Measurements from ENCODE around the gene PCBP2.
"Not testable (repeated sequence)": the region's sequence is repeated elsewhere in the genome, so short reads cannot be mapped to it uniquely, and the experiment has no call there.

Gene PCBP2

DNA sequence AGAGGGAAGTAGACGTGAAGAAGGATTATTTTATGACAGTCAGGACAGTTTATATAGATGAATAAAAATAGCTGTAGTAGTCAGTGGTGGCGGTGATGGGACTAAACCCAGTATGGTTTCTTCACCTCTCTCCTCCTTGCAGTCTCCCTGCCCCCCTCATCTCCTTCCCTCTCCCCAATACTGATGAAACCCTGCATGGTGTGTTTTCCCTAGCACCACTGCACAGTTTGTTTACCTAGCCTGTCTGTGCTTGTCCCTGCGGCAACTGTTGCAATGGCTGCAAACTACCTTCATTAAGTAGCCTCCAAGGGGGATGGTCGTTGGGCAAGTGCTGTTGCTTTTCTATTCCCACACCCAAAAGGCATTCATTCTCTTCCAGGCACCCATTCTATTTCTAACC is 14.7 kb downstream of the PCBP2 start:
- no peak overlapping the region for H3K4me3 ChIP-seq (ENCODE audit: low read length)
- DNase-seq (ENCODE audit: low read depth, low spot score), result no peak

DNA sequence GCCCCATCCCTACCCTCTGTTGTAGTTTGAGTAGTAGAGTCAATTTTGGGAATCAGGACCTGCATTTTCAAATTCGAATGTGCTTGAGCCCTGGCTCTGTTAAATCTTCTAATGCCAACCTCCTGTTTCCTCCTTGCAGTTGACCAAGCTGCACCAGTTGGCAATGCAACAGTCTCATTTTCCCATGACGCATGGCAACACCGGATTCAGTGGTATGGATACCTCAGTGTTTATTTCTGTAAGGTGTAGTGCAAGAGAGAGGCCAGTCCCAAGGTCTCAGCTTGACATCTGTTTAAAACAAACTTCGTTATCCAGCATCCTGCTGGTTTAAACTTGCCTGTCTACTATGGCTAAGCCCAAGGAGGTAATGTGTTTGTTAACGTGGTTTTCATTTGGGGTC is 15.2 kb downstream of the PCBP2 start:
- DNase-seq (ENCODE audit: low read depth, low spot score), result no peak

DNA sequence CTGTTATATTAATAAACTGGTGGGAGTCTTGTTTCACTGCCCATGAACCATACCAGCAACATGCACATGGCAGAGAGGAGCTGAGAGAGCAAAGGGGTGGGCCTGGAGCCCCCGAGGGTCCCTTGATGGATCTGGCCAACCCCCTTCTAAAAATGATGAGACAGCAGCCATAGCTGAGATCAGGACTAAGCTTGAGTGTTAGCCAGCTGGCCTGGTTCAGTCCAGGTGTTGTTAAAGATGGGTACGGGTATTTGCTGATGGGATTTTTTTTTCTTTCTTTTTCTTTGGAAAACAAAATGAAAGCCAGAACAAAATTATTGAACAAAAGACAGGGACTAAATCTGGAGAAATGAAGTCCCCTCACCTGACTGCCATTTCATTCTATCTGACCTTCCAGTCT is 16.0 kb downstream of the PCBP2 start:
- no peak for DNase-seq (ENCODE audit: low read depth, low spot score)
- no peak overlapping the region for H3K4me3 ChIP-seq (ENCODE audit: low read length)

More for the DNA sequence above, 15.2 kb downstream of the PCBP2 start:
- no peak overlapping the region for H3K4me3 ChIP-seq (ENCODE audit: low read length)

DNA sequence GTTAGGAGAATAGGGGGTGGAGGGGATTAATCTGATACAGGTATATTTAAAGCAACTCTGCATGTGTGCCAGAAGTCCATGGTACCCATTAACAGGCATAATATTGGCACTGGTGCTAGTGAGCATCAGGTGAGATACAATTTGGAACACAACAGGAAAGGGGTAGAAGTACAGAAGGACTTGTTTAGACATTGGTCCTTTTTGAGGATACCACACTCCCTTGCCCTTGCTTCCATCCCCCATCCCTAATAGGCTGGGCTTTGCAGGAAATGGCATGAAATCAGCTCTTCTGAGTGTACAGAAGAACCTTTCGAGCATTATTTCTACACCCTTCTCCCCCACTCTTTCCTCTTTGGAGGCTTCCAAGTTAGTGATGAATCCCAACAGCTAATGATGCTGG is 16.4 kb downstream of the PCBP2 start:
- no peak overlapping the region for H3K4me3 ChIP-seq (ENCODE audit: low read length)
- no peak for DNase-seq (ENCODE audit: low read depth, low spot score)

DNA sequence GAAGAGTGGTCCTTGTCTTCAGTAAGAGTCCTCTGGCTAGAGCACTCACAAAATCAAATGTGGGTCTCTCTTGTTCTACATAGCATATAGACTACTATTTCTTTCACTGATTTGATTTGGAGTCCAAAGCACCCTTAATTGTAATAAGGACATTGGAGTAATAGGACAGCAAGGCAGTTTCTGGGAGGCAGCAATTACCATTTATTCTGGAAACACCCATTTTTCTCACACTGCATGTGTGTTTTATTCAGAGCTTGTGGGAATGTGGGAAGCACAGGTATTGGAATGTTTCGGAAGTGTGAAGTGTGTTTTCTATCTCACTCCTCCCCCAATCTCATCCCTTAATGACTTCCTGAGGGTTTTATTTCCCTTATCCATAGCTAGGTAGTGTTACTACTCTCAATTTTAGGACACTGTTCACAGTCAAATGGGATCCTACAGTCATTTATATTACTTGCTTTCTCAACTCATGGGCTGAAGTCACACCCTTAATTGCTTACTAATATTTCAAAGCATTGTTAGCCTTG is 20.2 kb downstream of the PCBP2 start:
- DNase-seq (ENCODE audit: low read depth, low spot score), result no peak
- no peak overlapping the region for H3K4me3 ChIP-seq (ENCODE audit: low read length)

DNA sequence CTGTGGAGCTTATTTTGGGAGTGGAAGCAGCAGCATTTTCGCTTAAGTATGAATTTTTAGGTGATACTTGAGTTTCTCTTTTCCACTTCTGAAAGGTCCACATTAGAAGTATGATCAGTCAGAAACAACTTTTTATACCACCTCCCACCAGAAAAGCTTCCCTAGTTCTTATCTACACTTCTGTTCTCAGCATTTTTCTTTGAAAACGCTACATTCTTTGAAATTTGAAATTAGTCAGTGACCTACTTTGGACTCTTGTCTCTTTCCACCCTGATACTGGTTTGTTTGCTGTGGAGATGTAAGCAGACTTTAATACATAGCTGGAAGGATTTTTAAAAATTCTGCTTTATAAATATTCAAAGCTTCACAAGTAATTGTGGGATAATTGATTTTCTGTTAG is 22.2 kb downstream of the PCBP2 start:
- no peak overlapping the region for H3K4me3 ChIP-seq (ENCODE audit: low read length)
- DNase-seq (ENCODE audit: low read depth, low spot score), result no peak

DNA sequence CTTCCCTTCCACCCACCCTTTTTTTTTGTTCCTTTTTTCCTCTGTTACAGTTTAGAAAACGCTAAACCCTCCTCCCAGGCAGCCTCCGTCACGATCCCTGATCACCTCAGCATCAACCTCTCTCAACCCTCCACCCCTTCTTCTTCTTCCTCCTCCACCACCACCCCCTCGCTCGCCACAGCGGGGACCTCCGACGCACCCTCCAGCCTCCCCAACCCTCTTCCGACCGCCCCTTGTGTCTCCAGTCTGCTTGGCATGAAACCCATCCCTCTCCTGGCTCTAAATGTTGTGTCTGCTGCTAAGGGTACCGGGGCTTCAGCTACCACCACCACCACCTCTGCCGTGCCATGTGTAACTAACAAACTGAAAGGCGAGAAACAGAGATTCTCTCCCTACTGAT is 22.9 kb downstream of the PCBP2 start:
- H3K4me3 ChIP-seq (ENCODE audit: low read length), result no peak overlapping the region
- DNase-seq (ENCODE audit: low read depth, low spot score), result no peak

DNA sequence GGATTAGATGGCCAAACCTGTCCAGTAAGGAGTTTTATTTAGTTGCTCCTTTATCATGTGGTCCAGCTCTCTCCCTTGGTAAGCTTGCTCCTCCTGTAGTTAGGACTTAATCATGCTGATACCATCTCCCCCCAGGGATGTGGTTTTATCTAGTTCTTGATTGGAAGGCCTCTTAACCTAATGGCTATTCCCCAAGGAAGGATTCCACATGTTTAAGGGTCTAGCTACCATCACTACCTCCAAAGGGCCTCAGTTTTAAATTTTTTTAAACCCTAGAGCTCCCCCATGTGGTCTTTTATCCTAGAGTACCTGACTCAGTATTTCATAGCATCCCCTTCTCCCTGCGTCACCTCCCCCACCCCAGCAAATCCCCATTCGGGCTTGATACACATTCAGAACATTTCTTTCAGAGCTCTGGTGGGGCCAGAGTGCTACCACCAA is 24.9 kb downstream of the PCBP2 start:
- DNase-seq (ENCODE audit: low read depth, low spot score), result no peak

DNA sequence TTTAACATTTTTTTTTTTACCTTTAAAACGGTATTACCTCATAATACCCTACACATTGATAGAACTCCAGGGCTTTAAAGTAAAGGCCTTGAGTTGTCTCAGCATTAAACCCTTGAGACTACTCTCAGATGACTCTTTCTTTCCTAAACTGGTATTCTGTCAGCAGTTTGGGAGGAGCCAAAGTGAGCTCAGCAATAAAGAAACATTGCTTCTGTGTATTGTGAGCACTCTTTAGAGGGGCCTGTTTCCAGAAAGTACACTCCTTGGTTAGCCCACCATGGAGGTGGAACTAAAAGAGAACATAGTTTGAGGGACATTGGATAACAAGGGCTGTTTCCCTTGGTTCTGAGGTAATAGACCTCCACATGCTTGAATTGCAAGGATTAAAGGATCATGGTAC is 27.0 kb downstream of the PCBP2 start:
- H3K4me3 ChIP-seq (ENCODE audit: low read length), result no peak overlapping the region
- no peak for DNase-seq (ENCODE audit: low read depth, low spot score)

More for the DNA sequence above, 24.9 kb downstream of the PCBP2 start:
- H3K4me3 ChIP-seq (ENCODE audit: low read length), result no peak overlapping the region

DNA sequence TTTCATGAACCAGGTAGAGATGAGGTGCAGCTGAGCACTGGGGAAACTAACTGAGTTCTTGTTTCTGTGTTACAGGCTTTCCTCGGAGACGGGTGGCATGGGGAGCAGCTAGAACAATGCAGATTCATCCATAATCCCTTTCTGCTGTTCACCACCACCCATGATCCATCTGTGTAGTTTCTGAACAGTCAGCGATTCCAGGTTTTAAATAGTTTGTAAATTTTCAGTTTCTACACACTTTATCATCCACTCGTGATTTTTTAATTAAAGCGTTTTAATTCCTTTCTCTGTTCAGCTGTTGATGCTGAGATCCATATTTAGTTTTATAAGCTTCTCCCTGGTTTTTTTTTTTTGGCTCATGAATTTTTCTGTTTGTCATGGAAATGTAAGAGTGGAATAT is 27.4 kb downstream of the PCBP2 start:
- H3K4me3 ChIP-seq (ENCODE audit: low read length), result no peak overlapping the region
- no peak for DNase-seq (ENCODE audit: low read depth, low spot score)

DNA sequence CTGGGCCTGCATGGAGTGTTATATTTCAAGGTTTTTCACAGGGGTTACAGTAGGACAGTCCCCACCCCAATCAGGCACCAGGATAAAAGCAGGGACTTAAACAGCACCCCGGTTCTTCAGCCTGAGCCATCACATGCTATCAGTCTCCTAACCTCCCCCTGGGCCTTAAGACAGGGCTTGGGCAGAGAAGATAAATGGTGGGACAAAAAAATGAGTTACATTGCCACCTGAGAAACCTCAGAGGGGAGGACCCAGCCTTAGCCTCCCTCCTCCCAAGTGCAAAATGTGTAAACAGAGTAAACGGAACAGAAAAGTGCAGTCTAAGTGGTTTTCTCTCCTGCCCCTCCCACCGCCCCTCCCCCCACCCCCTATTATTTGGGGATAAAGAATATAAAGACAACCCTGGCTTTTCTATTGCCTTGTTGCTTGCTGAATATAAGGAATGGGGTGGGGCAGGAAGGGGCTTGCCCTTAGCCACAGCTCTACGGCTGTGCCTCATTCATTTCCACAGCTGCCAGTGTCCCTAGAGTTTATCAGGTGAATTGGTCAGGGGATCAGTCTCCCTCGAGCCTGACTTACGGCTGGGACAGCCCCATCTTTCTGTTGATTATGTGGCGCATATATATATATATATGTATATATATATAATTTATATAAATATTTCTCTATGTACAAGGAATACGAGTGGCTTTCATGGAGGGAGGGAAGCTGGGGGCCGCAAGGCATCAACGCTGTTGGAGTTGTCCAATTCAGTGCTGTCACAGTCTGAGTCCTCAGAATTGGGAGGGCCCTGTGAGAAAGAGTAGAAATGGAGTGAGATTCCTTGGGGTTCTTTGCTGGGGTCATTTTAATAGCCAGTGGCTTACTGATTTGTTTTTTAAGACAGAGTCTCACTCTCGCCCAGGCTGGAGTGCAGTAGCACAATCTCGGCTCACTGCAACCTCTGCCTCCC is 28.9 kb downstream of the PCBP2 start:
- H3K4me3 ChIP-seq (ENCODE audit: low read length), result no peak overlapping the region
- no peak for DNase-seq (ENCODE audit: low read depth, low spot score)

DNA sequence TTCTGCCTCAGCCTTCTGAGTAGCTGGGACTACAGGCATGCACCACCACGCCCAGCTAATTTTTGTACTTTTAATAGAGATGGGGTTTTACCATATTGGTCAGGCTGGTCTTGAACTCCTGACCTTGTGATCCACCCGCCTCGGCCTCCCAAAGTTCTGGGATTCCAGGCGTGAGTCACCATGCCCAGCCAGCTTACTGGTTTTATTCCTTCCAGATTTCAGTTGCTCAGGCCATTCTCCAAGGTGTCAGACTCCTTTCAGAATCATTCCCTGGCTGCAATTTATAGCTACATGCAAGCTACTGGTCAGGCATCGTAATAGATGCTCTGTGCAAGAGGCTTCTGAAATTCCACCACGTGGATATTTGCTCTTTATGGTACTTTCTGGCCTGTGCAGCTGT is 29.6 kb downstream of the PCBP2 start:
- not testable (repeated sequence) for DNase-seq (ENCODE audit: low read depth, low spot score); H3K4me3 ChIP-seq (ENCODE audit: low read length)

DNA sequence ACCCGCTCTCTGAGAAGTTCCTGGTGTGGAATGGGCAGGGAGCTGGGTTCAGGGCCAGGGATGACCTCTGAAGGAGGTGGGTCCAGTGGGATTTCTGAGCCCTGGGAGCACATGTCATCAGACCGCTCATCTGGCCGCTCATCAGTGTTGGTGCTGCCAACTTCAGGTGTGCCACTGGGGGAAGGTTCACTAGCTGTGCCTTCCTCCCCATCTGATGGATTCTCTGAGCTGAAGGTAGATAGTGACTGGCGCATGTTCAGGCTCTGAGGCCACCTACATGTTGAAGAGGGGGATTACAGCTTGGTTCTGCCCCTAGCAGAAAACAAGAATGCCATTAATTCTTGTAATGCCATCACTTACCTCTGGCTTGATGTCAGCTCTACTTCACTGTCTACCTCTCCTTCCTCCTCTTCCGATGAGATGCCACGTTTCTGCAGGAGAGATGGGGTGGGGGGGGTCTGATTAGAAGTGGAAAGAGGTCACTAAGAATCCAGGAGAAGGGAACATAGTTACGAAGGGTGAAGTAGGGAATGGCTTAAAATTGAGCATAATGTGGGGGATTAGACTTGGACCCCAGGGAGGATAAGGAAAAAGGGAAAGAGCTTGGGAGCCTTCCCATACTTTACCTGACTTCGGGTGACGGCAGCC is 30.2 kb downstream of the PCBP2 start:
- no peak overlapping the region for H3K4me3 ChIP-seq (ENCODE audit: low read length)
- no peak for DNase-seq (ENCODE audit: low read depth, low spot score)

DNA sequence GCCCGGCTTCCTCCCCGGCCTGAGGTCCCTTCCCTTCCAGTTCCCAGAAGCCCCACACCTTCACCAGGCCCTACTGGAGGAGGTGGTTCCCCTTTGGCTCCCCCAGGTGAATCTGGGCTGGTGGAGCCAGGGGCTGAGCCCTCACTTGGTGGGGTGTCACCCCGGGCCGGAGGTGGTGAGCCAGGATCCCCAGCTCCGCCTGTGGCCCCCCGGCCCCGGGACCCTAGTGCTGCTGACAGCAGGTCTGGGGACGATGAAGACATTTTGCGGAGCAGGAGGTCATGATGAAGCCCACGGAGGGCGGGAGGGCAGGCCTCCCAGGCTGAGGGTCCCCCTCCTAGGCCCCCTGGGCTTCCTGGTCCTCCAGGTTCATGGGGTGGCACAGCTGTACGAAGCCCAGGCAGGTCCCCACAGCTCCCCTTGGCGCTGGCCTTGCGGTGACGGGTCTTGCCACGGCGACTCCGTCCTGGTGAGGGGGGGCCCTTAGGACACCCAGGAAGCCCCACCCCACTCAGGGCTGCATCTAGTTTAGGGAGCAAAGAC is 30.8 kb downstream of the PCBP2 start:
- H3K4me3 ChIP-seq (ENCODE audit: low read length), result no peak overlapping the region
- DNase-seq (ENCODE audit: low read depth, low spot score), result no peak

DNA sequence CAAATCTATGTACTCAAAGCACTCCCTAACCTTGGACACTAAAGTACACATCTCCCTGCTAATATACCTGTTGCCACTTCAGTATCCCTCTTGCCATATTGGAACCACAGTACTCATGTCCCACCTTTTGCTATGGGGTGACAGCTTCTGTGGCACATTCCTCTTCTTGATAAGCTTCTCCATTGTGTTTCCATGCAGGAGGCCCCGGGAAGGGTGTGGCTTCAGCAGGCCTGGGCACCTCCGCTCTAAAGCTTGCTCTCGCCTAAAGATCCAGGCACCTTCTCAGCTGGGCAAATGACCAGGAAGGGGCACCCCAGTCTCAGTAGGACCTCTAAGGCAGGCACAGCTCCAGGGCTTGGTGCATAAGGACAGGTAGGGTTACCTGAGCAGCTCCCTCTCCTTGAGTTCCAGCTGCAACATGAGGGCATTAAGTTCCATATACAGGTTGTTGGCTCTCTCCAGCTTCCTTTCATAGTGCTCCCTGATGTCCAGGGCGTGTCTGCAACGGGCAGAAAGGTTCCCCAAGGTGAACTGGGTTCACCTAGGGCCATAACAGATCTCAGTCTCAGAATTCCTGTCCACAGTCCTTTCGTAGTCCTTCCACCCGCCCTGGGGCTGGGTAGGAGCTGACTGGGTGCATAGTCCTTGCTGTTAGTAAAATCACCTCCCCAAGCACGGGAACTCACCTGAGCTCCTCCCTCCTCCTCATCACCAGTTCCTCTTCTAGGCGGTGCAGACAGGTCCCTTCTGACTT is 31.5 kb downstream of the PCBP2 start:
- H3K4me3 ChIP-seq (ENCODE audit: low read length), result no peak overlapping the region
- DNase-seq (ENCODE audit: low read depth, low spot score), result no peak

DNA sequence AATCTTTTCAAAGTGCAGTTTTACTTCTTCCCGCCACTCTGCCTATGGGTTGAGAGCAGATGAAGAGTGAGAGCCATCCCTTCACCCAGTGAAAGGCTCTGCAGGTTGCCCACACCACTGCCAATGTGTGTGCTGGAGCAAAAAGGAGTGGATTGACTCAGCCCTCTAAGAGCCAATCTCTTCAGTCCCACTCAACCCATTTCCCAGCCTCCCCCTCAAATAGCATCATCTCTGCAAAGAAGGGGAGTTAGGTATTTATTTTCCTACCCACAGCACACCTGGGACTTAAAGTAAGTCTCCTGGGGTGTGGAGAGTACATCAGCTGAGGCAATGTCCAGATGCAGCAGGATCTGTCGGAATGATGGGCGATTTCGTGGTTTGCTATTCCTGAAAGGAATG is 32.1 kb downstream of the PCBP2 start:
- DNase-seq (ENCODE audit: low read depth, low spot score), result no peak
- H3K4me3 ChIP-seq (ENCODE audit: low read length), result no peak overlapping the region

DNA sequence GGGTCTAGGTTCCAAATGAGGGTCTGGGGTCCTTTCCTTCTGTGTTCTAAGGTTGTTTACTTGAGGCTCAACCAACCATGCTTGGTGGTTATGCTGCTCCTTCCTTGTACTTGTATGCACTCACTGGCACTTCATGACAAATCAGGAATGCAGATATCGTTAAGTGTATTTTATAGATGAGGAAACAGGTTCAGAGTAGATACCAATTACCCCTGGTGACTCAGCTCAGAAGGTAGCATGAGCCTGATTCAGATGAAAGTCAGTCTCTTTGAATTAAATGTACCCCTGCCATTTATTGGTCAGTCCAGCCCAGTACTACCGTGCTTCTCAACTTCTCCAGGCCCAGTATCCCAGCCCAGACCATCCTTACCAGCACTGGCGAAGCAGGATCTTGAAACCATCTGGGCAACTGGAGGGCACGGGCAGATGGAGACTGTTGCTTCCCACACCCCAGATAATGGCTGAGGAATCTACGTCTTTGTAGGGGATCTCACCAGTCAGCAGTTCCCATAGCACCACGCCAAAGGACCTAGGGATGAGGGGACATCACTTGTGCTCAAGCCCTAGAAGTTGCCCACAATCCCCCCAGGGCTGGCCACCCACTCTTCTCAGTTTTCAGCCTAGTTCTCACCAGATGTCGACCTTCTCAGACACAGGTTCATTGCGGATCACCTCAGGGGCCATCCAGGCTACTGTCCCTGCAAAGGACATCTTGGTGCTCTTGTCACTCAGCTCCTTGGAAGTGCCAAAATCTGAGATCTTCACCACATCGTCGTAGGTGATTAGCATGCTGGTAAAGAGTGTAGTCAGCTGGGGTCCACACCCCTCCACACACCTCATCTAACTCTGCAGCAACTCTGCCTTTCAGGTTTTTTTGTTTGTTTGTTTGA is 33.0 kb downstream of the PCBP2 start:
- H3K4me3 ChIP-seq (ENCODE audit: low read length), result no peak overlapping the region
- no peak for DNase-seq (ENCODE audit: low read depth, low spot score)

DNA sequence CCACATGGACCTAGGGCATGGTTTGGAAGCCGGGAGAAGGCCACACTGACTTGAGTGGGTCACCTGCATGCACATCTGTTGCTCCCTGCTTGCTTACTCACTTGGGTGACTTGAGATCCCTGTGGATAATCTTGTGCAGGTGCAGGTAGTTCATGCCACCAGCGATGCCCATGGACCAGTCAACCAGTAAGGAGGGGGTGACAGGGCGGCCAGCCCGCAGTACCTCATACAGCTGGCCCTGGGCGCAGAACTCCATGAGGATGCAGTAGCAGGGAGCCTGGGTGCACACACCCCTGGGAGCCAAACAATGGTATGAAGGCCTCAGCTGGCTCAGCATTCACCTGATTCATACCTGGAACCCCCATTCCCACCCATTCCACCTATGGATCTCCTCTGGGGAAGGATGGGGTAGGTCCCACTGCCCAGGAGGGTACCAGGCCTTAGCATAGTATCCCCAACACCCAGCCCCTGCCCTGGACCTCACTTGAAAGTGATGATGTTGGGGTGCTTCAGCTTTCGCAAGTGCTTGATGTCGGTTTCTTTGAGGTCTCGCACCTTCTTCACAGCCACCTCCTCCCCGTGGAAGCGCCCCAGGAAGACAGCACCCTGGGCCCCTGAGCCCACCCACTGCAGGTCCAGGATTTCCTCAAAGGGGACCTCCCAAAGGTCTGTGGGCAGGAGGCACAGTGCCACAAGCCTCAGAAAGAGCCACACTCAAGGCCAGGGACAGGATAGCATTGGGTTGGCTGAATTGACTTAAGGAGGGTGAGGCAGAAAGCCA is 34.2 kb downstream of the PCBP2 start:
- no peak overlapping the region for H3K4me3 ChIP-seq (ENCODE audit: low read length)
- DNase-seq (ENCODE audit: low read depth, low spot score), result no peak

Measured in Jurkat, Clone E6-1 (cell line).